Astrocyte of the spinal cord (primary cell): ENCODE results near the gene SLC16A4.
"Not testable (repeated sequence)": the region's sequence is repeated elsewhere in the genome, so short reads cannot be mapped to it uniquely, and the experiment has no call there.

Experiments
- DNase-seq: peaks from one replicate; pipeline ENCODE4 v3.0.0; 2011; ENCODE audit warnings: low read depth, low spot score
- H3K4me3 ChIP-seq: 2 replicates; pipeline ENCODE4 v1.5.1; 2011; ENCODE audit warnings: low read depth, mild to moderate bottlenecking, low read length, moderate library complexity
- CTCF ChIP-seq: IDR thresholded peaks from 2 replicates; pipeline ENCODE4 v1.5.1; 2012; ENCODE audit warnings: low read depth, mild to moderate bottlenecking, low read length, inconsistent platforms
- in situ Hi-C: cut with HindIII; loops from 2 replicates; pipeline ENCODE4 v1.10.0; 2017; ENCODE audit warnings: low sequenced_read_pairs

Gene SLC16A4

GRCh38 chr1:110424699-110425611, 34.1 kb upstream of the SLC16A4 start:
- no peak for TF ChIP-seq CTCF
- no peak overlapping the region for H3K4me3 ChIP-seq
- in situ Hi-C loops = no loop called here
- no peak for DNase-seq

GRCh38 chr1:110420874-110421793, 30.3 kb upstream of the SLC16A4 start:
- peak; percentile 46 for DNase-seq
- no peak overlapping the region for H3K4me3 ChIP-seq
- in situ Hi-C loops = no loop called here
- no peak for TF ChIP-seq CTCF

- H3K4me3 ChIP-seq = no peak overlapping the region
- no peak for DNase-seq
- no peak for TF ChIP-seq CTCF
- in situ Hi-C loops = no loop called here
Measured at GRCh38 chr1:110420023-110420662, 29.3 kb upstream of the SLC16A4 start.

GRCh38 chr1:110418729-110419128, 27.9 kb upstream of the SLC16A4 start:
- H3K4me3 ChIP-seq = no peak overlapping the region
- in situ Hi-C loops = no loop called here
- no peak for DNase-seq
- no peak for TF ChIP-seq CTCF

- in situ Hi-C loops, H3K4me3 ChIP-seq, DNase-seq: not testable (repeated sequence)
Measured at GRCh38 chr1:110413045-110413444, 22.2 kb upstream of the SLC16A4 start.

GRCh38 chr1:110412576-110412975, 21.8 kb upstream of the SLC16A4 start:
- in situ Hi-C loops = no loop called here
- peak; percentile 43 for DNase-seq
- H3K4me3 ChIP-seq = no peak overlapping the region
- TF ChIP-seq CTCF = peak; percentile 70
